ENCODE measurements around the gene SEMA6B.

GRCh38 chr19:4511300-4512054 lies 48.0 kb downstream of the SEMA6B start:
- no peak for TF ChIP-seq CTCF (IDR thresholded peaks at IDR 0.05)
- no peak for TF ChIP-seq POLR2AphosphoS5 (IDR thresholded peaks at IDR 0.05)
- no peak for TF ChIP-seq POLR2A (IDR thresholded peaks at IDR 0.05)
- no peak for TF ChIP-seq EP300 (IDR thresholded peaks at IDR 0.05)

All from stomach (tissue), 4 donors.